ENCODE measurements around the gene FHL3.
"Not testable (repeated sequence)": the region's sequence is repeated elsewhere in the genome, so short reads cannot be mapped to it uniquely, and the experiment has no call there.

Gene FHL3

GRCh38 chr1:37997256-37998088 lies 7.8 kb downstream of the FHL3 start:
- no peak overlapping the region for H3K9ac ChIP-seq (ENCODE audit: low read depth, low read length)
- H3K4me1 ChIP-seq (ENCODE audit: insufficient read depth, low read length) = peaks cover 35% of the 10 kb centered on the region
- H3K36me3 ChIP-seq (ENCODE audit: insufficient read depth, low read length) = peaks cover 10% of the 10 kb centered on the region; the same call in 1 of the 2 replicates
- no peaks in the 10 kb centered on the region for H3K9me3 ChIP-seq (ENCODE audit: control insufficient read depth, insufficient read depth, low read length)

- peak overlapping the region; percentile 48; the same call in 1 of the 2 replicates for H3K9ac ChIP-seq (ENCODE audit: low read depth, low read length)
- peaks cover 25% of the 10 kb centered on the region for H3K4me1 ChIP-seq (ENCODE audit: insufficient read depth, low read length)
- no peaks in the 10 kb centered on the region for H3K9me3 ChIP-seq (ENCODE audit: control insufficient read depth, insufficient read depth, low read length)
- H3K36me3 ChIP-seq (ENCODE audit: insufficient read depth, low read length) = peaks cover 10% of the 10 kb centered on the region; the same call in 1 of the 2 replicates
Observed at GRCh38 chr1:37995751-37996345, 9.5 kb downstream of the FHL3 start.

GRCh38 chr1:37994886-37995566 lies 10.3 kb downstream of the FHL3 start:
- Histone ChIP-seq H3K9me3 (ENCODE audit: control insufficient read depth, insufficient read depth, low read length) (no peaks in the 10 kb centered on the region), H3K4me1 (ENCODE audit: insufficient read depth, low read length) (peaks cover 17% of the 10 kb centered on the region), H3K9ac (ENCODE audit: low read depth, low read length) (peak overlapping the region; percentile 48), H3K36me3 (ENCODE audit: insufficient read depth, low read length) (peaks cover 10% of the 10 kb centered on the region; the same call in 1 of the 2 replicates)

- Histone ChIP-seq H3K36me3 (ENCODE audit: insufficient read depth, low read length) (peaks cover 19% of the 10 kb centered on the region), H3K9ac (ENCODE audit: low read depth, low read length) (peak overlapping the region; percentile 79), H3K9me3 (ENCODE audit: control insufficient read depth, insufficient read depth, low read length) (no peaks in the 10 kb centered on the region), H3K4me1 (ENCODE audit: insufficient read depth, low read length) (no peaks in the 10 kb centered on the region)
Observed at GRCh38 chr1:37989361-37989930, 15.9 kb downstream of the FHL3 start.

- Histone ChIP-seq H3K36me3 (ENCODE audit: insufficient read depth, low read length) (peaks cover 26% of the 10 kb centered on the region), H3K9ac (ENCODE audit: low read depth, low read length) (no peak overlapping the region), H3K9me3 (ENCODE audit: control insufficient read depth, insufficient read depth, low read length) (no peaks in the 10 kb centered on the region), H3K4me1 (ENCODE audit: insufficient read depth, low read length) (no peaks in the 10 kb centered on the region)
Observed at GRCh38 chr1:37987679-37988078, 17.6 kb downstream of the FHL3 start.

GRCh38 chr1:37983546-37983945 lies 21.8 kb downstream of the FHL3 start:
- Histone ChIP-seq H3K9ac (ENCODE audit: low read depth, low read length) (no peak overlapping the region), H3K9me3 (ENCODE audit: control insufficient read depth, insufficient read depth, low read length) (no peaks in the 10 kb centered on the region), H3K4me1 (ENCODE audit: insufficient read depth, low read length) (no peaks in the 10 kb centered on the region), H3K36me3 (ENCODE audit: insufficient read depth, low read length) (peaks cover 50% of the 10 kb centered on the region)

GRCh38 chr1:37978541-37978940 lies 26.8 kb downstream of the FHL3 start:
- Histone ChIP-seq H3K9me3 (ENCODE audit: control insufficient read depth, insufficient read depth, low read length) (no peaks in the 10 kb centered on the region), H3K9ac (ENCODE audit: low read depth, low read length) (no peak overlapping the region), H3K36me3 (ENCODE audit: insufficient read depth, low read length) (peaks cover 37% of the 10 kb centered on the region), H3K4me1 (ENCODE audit: insufficient read depth, low read length) (no peaks in the 10 kb centered on the region)

- not testable (repeated sequence) for H3K9ac ChIP-seq (ENCODE audit: low read depth, low read length)
- H3K36me3 ChIP-seq (ENCODE audit: insufficient read depth, low read length) = peaks cover 27% of the 10 kb centered on the region
Observed at GRCh38 chr1:37975083-37975482, 30.2 kb downstream of the FHL3 start.

GRCh38 chr1:37974567-37974966 lies 30.7 kb downstream of the FHL3 start:
- H3K9me3 ChIP-seq (ENCODE audit: control insufficient read depth, insufficient read depth, low read length) = no peaks in the 10 kb centered on the region
- peaks cover 22% of the 10 kb centered on the region for H3K36me3 ChIP-seq (ENCODE audit: insufficient read depth, low read length)
- H3K4me1 ChIP-seq (ENCODE audit: insufficient read depth, low read length) = no peaks in the 10 kb centered on the region
- no peak overlapping the region for H3K9ac ChIP-seq (ENCODE audit: low read depth, low read length)

More at GRCh38 chr1:37975083-37975482, 30.2 kb downstream of the FHL3 start:
- not testable (repeated sequence) for H3K9me3 ChIP-seq (ENCODE audit: control insufficient read depth, insufficient read depth, low read length); H3K4me1 ChIP-seq (ENCODE audit: insufficient read depth, low read length)

GRCh38 chr1:37973684-37974083 lies 31.6 kb downstream of the FHL3 start:
- not testable (repeated sequence) for H3K9ac ChIP-seq (ENCODE audit: low read depth, low read length); H3K4me1 ChIP-seq (ENCODE audit: insufficient read depth, low read length); H3K9me3 ChIP-seq (ENCODE audit: control insufficient read depth, insufficient read depth, low read length)
- peaks cover 19% of the 10 kb centered on the region for H3K36me3 ChIP-seq (ENCODE audit: insufficient read depth, low read length)

- Histone ChIP-seq H3K36me3 (ENCODE audit: insufficient read depth, low read length) (peaks cover 12% of the 10 kb centered on the region), H3K9me3 (ENCODE audit: control insufficient read depth, insufficient read depth, low read length) (no peaks in the 10 kb centered on the region), H3K9ac (ENCODE audit: low read depth, low read length) (no peak overlapping the region), H3K4me1 (ENCODE audit: insufficient read depth, low read length) (no peaks in the 10 kb centered on the region)
Observed at GRCh38 chr1:37965301-37965700, 40.0 kb downstream of the FHL3 start.

GRCh38 chr1:37964106-37964505 lies 41.2 kb downstream of the FHL3 start:
- H3K9ac ChIP-seq (ENCODE audit: low read depth, low read length) = not testable (repeated sequence)

GRCh38 chr1:37958690-37959089 lies 46.6 kb downstream of the FHL3 start:
- Histone ChIP-seq H3K36me3 (ENCODE audit: insufficient read depth, low read length) (peaks cover 18% of the 10 kb centered on the region), H3K9ac (ENCODE audit: low read depth, low read length) (no peak overlapping the region), H3K4me1 (ENCODE audit: insufficient read depth, low read length) (no peaks in the 10 kb centered on the region), H3K9me3 (ENCODE audit: control insufficient read depth, insufficient read depth, low read length) (no peaks in the 10 kb centered on the region)

More at GRCh38 chr1:37964106-37964505, 41.2 kb downstream of the FHL3 start:
- H3K36me3 ChIP-seq (ENCODE audit: insufficient read depth, low read length) = peaks cover 14% of the 10 kb centered on the region
- not testable (repeated sequence) for H3K4me1 ChIP-seq (ENCODE audit: insufficient read depth, low read length); H3K9me3 ChIP-seq (ENCODE audit: control insufficient read depth, insufficient read depth, low read length)

GRCh38 chr1:37955685-37956084 lies 49.6 kb downstream of the FHL3 start:
- Histone ChIP-seq H3K9ac (ENCODE audit: low read depth, low read length) (no peak overlapping the region), H3K36me3 (ENCODE audit: insufficient read depth, low read length) (peaks cover 18% of the 10 kb centered on the region), H3K9me3 (ENCODE audit: control insufficient read depth, insufficient read depth, low read length) (no peaks in the 10 kb centered on the region), H3K4me1 (ENCODE audit: insufficient read depth, low read length) (peaks cover 6% of the 10 kb centered on the region; the same call in 1 of the 2 replicates)
